ENCODE measurements around the gene CHMP3.
A peak's percentile ranks its signal among the peaks of the same experiment; 100 is the strongest.
"Not testable (repeated sequence)": the region's sequence is repeated elsewhere in the genome, so short reads cannot be mapped to it uniquely, and the experiment has no call there.

The CHMP3 gene

GRCh38 chr2:86500325-86501083 lies 62.7 kb downstream of the CHMP3 start:
- DNase-seq = no peak

DNA sequence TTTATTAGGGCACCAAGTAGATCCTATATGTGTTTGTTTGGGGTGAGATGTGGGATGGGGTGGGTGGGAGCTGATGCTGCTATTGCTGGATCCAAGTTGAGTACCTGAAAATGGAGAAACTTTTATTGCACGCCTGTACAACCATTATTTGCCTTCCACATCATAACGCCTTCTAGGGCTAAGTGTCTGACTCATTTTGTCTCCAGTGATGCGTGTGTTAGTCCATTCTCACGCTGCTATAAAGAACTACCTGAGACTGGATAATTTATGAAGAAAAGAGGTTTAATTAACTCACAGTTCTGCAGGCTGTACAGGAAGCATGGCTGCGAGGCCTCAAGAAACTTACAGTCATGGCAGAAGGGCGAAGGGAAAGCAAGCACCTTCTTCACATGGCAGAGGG lies 63.9 kb downstream of the CHMP3 start:
- DNase-seq = no peak

GRCh38 chr2:86498468-86499260 lies 64.6 kb downstream of the CHMP3 start:
- DNase-seq = no peak

DNA sequence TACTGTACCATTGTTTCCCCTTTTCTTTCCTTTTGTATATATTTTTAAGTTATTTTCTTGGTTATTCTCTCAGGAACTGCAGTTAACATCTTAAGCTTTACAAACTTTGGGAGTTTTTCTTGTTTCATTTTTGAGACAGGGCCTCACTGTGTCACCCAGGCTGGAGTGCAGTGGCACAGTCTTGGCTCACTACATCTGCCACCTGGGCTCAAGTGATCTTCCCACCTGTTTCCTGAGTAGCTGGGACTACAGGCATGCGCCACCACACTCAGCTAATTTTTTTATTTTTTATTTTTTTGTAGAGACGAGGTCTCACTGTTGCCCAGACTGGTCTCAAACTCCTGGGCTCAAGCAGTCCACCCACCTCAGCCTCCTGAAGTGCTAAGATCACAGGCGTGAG lies 66.9 kb downstream of the CHMP3 start:
- not testable (repeated sequence) for DNase-seq

DNA sequence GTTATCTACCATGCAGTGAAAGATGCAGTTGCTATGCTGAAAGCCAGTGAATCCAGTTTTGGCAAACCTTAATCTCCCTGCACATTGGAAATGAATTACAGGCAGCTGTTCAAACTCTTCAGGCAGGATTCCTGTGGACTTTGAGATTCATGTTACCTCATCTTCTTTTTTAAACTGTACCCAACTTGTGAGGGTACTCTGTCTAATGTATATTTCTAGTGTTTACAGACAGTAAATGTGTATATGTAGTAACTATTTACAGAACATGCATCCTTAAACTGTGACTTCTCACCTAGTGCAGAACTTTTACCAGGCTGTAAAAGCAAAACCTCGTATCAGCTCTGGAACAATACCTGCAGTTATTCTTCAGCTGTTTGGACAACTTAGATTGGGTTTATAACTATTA lies 71.2 kb downstream of the CHMP3 start:
- DNase-seq = no peak

GRCh38 chr2:86491088-86491487 lies 72.2 kb downstream of the CHMP3 start:
- DNase-seq = no peak

GRCh38 chr2:86490245-86490644 lies 73.0 kb downstream of the CHMP3 start:
- no peak for DNase-seq

- no peak for DNase-seq
These were observed 73.7 kb downstream of the CHMP3 start for GRCh38 chr2:86489542-86489941.

GRCh38 chr2:86488561-86489250 lies 74.5 kb downstream of the CHMP3 start:
- DNase-seq = no peak

GRCh38 chr2:86487062-86487461 lies 76.2 kb downstream of the CHMP3 start:
- DNase-seq = no peak

GRCh38 chr2:86485802-86486201 lies 77.4 kb downstream of the CHMP3 start:
- DNase-seq = no peak

GRCh38 chr2:86485103-86485502 lies 78.1 kb downstream of the CHMP3 start:
- no peak for DNase-seq

DNA sequence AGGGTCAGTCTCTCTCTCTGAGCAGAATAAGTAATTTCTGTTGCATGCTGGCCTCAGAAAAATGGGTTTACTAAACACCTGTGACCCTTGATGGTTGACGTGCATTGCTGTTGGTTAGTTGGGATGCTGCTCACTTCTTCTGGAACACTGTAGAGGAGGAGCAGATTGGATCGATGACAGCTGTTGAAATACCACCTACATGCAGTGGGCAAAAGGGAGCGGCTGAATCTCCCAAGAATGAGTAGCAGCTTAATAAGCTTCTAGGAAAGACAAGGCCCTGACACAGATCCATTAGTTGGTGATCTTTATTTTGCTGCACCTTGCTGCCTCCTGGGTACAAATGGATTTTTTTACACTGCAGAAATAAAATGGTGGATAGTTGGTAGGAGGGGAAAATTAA lies 78.9 kb downstream of the CHMP3 start:
- DNase-seq = no peak

DNA sequence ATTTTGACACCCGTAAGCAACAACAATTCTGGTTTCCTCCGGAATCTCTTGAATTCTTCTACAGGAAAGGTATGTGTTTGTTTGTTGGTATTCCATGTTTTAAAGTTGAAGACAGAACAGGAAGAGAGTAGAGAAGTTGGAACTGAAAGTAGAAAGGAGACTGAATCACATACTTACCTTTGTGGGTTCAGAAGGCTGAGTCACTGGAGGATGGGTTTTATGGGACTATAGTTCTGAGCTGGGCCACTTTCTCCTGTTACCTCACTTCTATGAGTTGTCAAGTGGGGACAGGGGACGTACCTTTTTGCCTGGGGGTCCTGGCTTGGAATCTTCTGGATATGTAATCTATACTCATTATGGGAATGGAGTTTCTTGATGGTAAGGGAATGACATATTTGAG lies 81.2 kb downstream of the CHMP3 start:
- no peak for DNase-seq

DNA sequence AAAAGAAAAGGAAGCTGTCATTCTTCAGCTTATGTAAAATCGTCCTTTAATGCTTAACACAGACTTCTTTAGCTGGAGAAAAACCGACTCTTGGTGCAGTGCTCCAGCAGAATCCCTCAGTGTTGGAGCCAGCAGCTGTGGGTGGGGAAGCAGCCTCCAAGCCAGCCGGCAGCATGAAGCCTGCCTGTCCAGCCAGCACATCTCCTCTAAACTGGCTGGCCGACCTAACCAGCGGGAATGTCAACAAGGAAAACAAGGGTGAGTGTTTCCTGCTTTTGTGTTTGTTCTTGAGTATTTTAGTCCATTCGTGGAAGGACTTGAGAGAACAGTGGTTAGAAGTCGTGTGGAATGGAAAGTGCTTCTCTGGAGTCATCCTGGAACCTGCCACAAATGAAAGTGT lies 83.1 kb downstream of the CHMP3 start:
- peak; percentile 5 for DNase-seq

- DNase-seq = no peak
These were observed 85.9 kb downstream of the CHMP3 start for GRCh38 chr2:86477349-86477748.

- no peak for DNase-seq
These were observed 86.3 kb downstream of the CHMP3 start for GRCh38 chr2:86476918-86477317.

DNA sequence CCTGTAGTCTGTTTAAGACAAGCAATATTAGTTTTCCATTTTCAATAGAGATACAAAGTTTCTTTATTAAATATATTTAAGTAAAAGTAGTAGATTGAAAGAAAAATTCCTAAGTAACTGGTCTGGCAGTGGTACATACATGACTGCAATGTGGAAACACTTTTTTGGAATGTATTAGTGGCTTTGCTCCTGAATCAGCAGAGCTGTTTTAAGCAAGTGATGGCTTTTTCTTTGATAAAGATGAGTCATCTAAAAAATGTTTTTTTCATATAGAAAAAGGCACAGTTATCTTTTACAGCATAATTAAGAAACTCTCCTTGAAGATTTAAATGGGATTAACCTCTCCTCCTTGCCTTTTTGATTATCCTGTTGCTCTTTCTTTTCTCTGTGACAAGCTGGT lies 87.2 kb downstream of the CHMP3 start:
- DNase-seq = no peak

GRCh38 chr2:86471637-86472036 lies 91.6 kb downstream of the CHMP3 start:
- DNase-seq = no peak

DNA sequence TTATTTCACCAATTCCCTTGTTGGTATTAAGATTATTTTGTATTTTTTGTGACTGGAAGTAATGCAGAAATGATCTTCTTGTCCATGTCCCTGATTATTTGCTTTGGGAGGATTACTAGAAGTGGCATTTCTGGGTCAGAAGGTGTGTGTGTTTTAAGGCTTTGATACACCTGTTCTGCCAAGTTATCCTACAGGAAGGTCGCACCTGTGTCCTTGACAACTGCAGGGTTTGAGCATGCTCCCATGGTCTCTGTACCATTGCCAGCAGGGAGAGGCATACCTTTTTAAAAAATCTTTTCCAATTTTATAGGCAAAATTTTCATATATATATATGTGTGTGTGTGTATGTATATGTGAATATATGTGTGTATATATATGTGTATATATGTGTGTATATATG lies 92.4 kb downstream of the CHMP3 start:
- no peak for DNase-seq

- no peak for DNase-seq
These were observed 94.8 kb downstream of the CHMP3 start for GRCh38 chr2:86468162-86469033.

DNA sequence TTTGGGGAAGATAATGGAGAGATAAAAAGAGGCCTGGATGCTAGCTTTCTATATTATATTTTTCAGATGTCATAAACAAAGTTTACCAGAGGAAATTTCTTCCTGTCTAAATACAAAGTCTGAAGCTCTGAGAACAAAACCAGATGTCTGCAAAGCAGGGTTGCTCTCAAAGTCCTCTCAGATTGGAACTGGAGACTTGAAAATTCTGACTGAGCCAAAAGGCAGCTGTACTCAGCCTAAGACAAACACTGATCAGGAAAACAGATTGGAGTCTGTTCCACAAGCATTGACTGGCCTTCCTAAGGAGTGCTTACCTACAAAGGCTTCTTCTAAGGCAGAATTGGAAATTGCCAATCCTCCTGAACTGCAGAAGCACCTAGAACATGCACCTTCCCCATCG lies 96.9 kb downstream of the CHMP3 start:
- no peak for DNase-seq

DNA sequence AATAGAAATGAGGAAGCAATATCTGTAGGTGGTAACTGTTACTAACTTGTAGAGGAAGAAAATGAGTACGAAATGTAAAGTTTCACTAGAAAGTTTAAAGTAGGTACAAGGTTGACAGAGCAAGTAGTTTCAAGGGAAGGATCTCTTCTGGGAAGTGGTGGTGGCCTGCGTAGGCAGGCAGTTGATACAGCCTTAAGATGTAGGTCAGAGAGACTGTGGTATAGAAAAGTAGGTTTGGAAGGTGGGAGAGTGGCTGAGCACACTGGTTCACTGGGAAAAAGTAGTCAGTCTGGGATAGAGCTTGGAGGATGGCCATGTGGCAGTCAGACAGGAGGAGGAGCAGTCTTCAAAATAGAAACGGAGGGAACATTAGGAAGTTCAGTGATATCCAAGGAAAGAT lies 98.6 kb downstream of the CHMP3 start:
- DNase-seq = no peak
